DMS 273 (cell line): ENCODE data around the gene MAPRE3.
"Not testable (repeated sequence)": the region's sequence is repeated elsewhere in the genome, so short reads cannot be mapped to it uniquely, and the experiment has no call there.

Experiments used
- DNase-seq: peaks from one replicate; lab custom pipeline; 2025; ENCODE audit not compliant: unreplicated experiment; lab: John Stamatoyannopoulos, UW

Gene MAPRE3

DNA sequence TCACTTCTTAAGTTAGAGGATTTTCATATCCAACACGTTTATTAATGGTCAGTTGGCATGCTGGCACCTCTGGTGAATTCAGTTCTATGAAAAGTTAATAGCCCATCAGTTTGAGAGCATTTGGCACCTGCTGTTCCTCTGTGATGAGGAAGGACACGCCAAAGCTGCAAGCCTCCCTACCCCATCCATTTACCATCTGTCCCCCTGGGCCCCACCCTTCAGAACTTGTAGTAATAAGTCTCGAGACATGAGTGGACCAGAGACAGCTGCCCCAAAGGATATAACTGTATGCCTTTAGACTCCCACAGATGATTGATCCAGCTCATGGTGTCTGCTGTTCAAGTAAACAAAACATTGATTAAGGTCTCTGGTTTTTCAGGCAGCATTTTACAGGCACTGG is 94.7 kb downstream of the MAPRE3 start:
- peak; percentile 51 for DNase-seq

DNA sequence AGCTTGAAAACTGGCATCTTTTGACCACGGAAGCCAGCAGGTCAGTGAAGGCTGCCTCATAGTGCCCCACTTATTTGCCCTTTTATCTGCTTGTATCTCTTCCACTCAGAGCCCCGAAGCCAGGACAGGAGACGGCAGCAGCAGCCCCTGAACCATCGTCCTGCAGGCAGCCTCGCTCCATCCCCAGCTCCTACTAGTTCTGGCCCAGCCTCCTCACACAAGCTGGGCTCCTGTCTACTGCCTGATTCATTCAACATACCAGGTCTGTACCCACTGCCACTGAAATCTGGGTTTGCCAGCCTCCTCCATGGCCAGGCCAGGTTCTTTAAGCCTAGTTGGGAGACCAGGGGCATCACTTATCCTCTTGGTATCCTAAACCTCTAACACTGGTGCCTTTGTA is 96.9 kb downstream of the MAPRE3 start:
- DNase-seq, result no peak

DNA sequence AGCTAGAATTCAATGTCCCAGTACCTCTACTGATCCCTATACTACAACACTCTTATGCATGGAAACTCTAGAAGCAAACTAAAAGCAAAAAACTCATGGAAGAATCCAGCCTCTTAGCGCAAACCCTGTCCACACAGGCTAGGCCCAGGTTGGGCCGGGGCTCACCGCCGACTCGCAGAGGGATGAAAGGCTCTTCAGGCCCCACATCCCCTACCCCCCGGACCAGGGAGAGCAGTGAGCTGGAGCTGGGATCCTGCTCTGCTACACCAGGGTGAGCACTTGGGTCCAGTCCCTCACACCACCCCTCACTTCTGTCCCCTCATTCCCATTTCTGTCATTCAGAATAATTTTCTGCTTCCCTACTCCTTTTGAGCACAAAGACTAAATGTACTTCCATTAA is 99.0 kb downstream of the MAPRE3 start:
- no peak for DNase-seq

DNA sequence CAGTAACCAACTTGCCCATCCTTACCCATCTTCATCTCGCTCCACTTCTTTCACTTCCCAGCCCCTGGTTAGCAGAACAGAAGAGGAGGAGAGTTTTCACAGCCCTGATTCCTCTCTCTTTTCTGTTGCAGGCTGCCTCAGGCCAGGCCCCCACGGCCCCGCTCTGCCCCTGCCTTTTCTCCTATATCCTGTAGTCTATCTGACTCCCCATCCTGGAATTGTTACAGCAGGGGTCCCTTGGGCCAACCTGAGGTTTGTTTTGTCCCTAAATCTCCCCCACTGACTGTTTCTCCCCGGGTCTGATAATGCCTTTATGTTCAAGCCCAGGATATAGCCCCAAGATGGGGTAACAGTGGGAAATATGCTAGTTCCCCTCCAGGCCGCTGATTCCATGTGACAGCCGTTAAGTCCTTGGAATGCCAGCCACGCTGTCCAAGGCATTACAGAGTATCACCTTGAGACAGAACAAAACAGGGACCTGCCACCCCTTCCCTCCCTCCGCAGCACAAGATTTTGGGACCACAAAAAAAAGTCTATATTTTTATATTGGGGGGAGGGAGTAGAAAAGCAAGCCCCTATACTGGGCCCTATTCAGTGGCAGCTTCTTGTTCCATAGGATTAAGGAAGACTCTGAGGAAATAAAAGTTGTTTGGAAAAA is 99.7 kb downstream of the MAPRE3 start:
- DNase-seq, result no peak

DNA sequence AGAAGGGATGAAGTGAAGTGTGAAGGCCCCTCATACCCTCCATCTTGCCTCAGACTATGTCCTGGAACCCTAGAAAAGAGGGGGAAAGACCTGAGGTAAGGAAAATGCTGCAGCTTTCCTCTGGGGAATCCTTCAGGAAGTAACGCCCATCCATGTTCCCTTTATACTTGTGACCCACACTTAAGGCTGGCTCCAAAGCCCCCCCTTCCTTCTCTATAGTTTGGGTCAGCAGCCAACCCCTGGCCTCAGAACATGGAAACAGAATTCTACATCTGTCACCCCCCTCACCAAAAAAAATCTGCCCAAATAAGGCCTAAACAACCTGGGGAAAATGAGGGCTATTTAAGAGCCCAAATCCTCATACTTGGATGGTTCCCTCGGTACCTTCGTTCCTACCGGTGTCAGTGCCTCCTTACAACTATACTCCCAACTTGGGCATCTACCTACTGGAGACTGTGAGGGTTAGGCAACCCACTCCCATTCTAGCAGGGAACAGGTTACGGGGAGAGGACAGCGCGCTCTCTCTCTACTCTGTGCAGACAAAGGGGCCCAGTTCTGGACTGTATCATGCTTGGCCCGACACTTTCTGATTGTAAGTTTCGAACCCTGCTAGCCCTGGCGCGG is 100.3 kb downstream of the MAPRE3 start:
- no peak for DNase-seq

DNA sequence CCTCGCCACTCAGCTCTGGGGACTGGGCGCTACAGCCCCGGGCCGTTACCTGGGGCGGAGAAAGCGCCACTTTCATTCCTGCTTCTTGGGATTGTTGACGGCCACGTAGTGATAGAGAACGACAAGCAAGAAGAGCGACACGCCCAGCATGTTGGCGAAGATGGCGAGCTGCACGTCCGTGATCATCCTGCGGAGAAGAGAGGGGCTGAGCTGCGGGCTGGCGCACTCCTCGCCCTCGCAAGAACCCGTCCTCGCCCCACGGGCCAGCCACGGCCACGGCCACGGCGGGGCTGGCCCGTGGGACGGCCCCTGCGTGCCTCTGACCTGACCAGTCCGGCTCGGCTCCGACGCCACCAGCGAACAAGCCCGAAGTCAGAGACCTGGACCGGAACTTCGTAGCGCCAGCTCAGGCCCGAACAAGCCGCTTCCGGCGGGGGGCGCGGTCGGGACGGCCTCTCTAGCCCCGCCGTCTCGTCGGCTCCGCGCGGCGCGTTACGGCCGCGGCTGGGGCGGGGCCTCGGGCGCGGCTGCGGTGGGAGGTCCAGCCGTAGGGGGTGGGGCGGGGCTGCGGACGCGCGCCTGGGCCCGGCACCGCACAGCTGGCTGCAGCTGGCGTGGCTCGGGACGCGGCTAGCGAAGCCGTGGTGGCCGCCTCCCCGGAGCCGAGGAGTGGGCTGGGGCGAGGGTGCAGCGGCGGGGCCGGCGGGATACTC is 101.0 kb downstream of the MAPRE3 start, which contains the start of gene OST4:
Gene OST4 (minus strand): TSS at position 378 of the 713 bp plus-strand sequence.
- peak; percentile 97 for DNase-seq

DNA sequence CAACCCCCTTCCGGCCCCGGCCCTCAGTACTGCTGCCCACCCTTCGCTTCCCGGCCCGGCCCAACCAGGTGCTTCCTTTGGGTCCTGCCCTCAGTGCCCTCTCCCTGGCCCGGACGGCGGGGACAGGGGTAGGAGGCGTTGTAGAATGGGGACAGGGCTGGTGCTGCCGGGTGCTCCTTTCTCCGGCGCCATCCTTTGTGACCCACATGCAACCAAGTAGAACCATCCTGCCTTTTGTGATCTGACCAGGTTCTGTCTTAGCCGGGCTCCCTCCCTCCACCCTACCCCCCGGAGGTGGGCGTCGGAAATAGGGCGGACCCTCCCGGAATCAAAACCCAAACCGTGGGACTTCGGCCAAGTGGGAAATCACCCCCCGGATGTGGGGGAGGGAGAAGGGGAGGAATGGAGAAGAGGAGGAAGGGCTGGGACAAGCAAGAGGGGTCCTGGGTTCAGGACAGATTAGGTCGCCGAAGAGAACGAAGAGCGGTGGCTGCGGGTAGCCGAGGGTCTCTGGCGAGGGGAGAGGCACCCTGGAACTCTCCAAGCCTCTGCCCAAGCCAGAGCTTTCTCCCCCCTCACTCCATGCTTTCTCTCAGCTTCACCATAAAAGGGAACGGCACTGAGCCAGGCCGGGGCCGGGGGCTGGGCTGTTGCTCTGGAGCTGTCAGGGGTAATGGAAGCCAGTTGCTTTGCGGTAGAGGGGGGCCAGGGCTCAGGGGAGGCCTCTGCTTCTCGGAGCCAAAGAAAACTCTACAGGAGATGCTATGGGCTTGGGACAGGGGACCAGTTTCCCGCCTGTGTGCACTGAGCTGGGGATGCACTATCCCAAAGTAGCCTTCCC is 101.8 kb downstream of the MAPRE3 start:
- DNase-seq, result peak; percentile 52

DNA sequence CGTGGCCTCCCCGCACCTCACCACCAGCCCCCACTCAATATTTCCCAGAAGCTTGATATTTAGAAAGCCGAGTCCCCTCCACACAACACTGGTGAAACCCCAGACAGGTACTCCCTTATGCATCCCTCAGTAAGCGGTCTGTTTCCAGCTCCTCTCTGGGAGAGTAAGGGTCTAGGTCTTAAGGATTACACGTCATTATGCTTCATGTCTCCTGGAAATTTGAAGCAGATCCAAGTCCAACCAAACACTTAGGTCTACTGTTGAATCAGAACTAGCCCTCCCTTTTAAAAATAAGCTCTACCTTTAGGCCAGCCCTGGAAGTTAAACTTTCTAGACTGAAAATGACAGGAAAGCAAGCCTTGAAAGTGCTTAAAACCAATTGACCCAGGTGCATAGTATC is 102.5 kb downstream of the MAPRE3 start:
- no peak for DNase-seq

DNA sequence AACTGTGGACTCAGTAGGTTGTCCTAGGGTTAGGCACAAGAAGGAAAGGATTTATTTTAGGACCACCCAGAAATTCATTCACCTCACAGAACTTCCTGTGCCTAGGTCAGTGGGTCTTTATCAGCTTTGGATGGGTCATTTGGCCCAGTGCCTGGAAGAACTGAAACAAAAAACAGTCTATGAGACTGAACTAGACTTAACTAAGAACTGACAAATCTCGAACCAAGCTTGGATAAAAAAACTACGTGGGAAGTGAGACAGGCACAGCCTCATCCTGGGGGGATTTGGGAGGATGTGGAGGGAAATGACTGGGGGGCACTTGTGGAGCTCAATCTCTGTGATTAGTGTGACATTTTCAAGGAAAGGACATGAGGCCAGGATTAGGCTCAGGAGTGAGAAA is 103.3 kb downstream of the MAPRE3 start:
- DNase-seq, result no peak

DNA sequence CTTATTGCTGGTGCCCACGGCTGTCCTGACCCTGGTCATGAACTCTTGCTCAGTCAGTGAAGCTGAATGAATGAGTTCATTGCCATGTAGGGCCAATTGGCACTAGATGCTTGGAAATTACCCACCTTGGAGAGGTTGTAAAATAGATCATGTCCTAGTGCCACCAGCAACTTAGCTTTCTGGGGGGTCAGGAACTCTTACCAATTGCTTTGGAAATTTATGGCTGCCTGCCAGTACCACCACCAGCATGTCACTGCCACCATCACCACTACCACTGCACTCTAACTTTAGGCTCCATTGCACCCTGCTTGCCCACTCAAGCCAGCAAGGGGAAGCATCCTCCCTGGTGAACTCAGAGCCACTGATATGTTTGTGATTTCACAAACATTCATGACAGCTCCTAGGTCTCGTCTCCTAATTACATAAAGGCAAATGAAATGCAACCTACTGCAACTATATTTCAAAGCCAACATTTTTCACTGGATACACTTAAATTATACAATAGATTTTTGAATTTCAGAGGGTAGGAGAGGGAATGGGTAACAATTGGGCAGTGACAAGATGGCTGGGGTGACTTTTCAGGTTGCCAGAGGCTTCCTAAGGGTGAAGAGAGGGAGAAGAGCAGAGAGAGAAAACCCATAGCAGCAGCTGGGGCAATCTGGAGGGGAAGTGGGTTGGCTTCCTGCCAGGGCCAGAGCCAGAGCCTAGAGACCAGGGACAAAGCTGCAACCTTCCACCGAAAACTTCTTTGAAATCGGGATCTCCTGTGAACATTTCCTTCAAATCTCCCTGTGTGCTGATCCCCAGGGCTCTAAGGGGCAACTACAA is 104.5 kb downstream of the MAPRE3 start:
- peak; percentile 84 for DNase-seq

DNA sequence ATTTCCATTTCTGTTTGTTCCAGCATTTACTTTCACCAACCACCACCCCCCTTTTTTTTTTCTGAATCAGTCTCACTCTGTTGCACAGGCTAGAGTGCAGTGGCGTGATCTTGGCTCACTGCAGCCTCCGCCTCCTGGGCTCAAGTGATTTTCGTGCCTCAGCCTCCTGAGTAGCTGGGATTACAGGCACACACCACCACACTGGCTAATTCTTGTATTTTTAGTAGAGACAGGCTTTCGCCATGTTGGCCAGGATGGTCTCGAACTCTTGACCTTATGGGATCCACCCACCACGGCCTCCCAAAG is 105.1 kb downstream of the MAPRE3 start:
- DNase-seq, result not testable (repeated sequence)

DNA sequence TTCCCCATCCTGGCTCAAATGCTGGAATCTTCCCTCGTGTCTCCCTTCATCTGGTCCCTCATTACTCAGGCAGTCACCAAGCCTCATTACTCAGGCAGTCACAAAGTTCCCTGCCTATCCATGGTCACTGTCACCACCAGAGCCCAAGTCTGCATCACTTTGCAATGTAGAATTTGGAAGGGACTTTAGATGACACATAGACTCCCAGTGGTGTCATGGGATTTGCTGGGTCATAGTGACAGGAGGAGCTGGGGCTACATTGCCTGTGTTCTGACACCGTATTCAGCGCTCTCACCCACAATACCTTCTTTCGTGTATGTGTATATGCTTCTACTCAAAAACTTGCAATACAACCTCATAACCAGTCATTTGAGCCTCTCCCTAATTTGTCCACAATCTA is 105.9 kb downstream of the MAPRE3 start:
- DNase-seq, result no peak
